Endothelial cell of umbilical vein (primary cell): ENCODE results near the gene TSPAN8. TPM values are rescaled to one million over a fixed set of nuclear protein-coding genes. Genes with fewer than 3 reads are reported as not detected.

Source experiments
- BruUV-seq: library from RNA; stranded (reverse); fragments of 400-500 nt; replicated peaks from 2 replicates; lab custom pipeline; 2021; lab: Mats Ljungman, UMichigan
- CTCF ChIA-PET: fragments of 300-600, 350-600 bp; sonication (Branson Sonifier 250); formaldehyde crosslinking; loops from one replicate; lab custom pipeline; 2021; ENCODE audit warnings: antibody characterized with exemption, inconsistent platforms; lab: Charles Lee
- POLR2A ChIA-PET: fragments of 300-600, 350-600 bp; sonication (Branson Sonifier 250); formaldehyde crosslinking; loops from one replicate; lab custom pipeline; 2021; ENCODE audit warnings: antibody characterized with exemption, inconsistent platforms; lab: Charles Lee
- DNase-seq: peaks from one replicate; pipeline ENCODE4 v3.0.0-alpha.2; 2011; ENCODE audit warnings: low read depth, low spot score
- FAIRE-seq: peaks from 2 replicates; lab custom pipeline; 2011; peaks lifted over from hg19 to GRCh38; lab: Jason Lieb, UNC
- H2AFZ ChIP-seq: 2 replicates; pipeline ENCODE4 v1.6.0; 2012; ENCODE audit warnings: low read depth, low read length, control low read depth, inconsistent platforms
- H3K27ac ChIP-seq: 2 replicates; pipeline ENCODE4 v1.5.1; 2011; ENCODE audit warnings: low read depth, mild to moderate bottlenecking, control low read depth, low read length, moderate library complexity; ENCODE audit not compliant: insufficient read depth
- H3K27me3 ChIP-seq, 2 experiments: 2 replicates each; pipeline versions ENCODE4 v1.6.0 to v1.6.1; 2011; ENCODE audit warnings: low read length in 2 of 2, mixed read lengths in 1 of 2; ENCODE audit not compliant: control insufficient read depth in 2 of 2, insufficient read depth in 2 of 2
- H3K36me3 ChIP-seq, 2 experiments: 2 replicates in 1 of 2; 3 replicates in 1 of 2; pipeline ENCODE4 v1.5.1; 2011; ENCODE audit warnings: low read length in 2 of 2, mild to moderate bottlenecking in 1 of 2, moderate library complexity in 1 of 2; ENCODE audit not compliant: control insufficient read depth in 2 of 2, insufficient read depth in 2 of 2; ENCODE audit errors: extremely low read depth in 1 of 2
- H3K4me1 ChIP-seq: 3 replicates; pipeline ENCODE4 v1.5.1; 2011; ENCODE audit warnings: mild to moderate bottlenecking, low read length; ENCODE audit not compliant: control insufficient read depth, insufficient read depth; ENCODE audit errors: extremely low read depth
- H3K4me2 ChIP-seq: 2 replicates; pipeline ENCODE4 v1.6.1; 2011; ENCODE audit warnings: low read length, control low read depth, mixed read lengths; ENCODE audit not compliant: insufficient read depth
- H3K4me3 ChIP-seq, 3 experiments: fragments of 200-600 bp in 1 of 3; sonication (generic), shearing (Covaris generic) in 1 of 3; replicated peaks in 1 of 3; 2 replicates each; pipeline ENCODE4 v1.5.1; 2011 to 2016; ENCODE audit warnings: control low read depth in 3 of 3, low read length in 3 of 3, mild to moderate bottlenecking in 2 of 3, inconsistent platforms in 1 of 3, low read depth in 1 of 3, moderate library complexity in 1 of 3; ENCODE audit not compliant: insufficient read depth in 1 of 3
- H3K79me2 ChIP-seq: 2 replicates; pipeline ENCODE4 v1.6.0; 2012; ENCODE audit warnings: low read length, inconsistent platforms; ENCODE audit not compliant: control insufficient read depth, insufficient read depth
- H3K9ac ChIP-seq: replicated peaks from 2 replicates; pipeline ENCODE3; 2011; ENCODE audit warnings: low read length, control low read depth; ENCODE audit not compliant: insufficient read depth; ENCODE audit errors: extremely low read depth
- H3K9me1 ChIP-seq: replicated peaks from 3 replicates; pipeline ENCODE4 v1.6.0; 2011; ENCODE audit warnings: mild to moderate bottlenecking, low read length; ENCODE audit not compliant: control insufficient read depth, insufficient read depth; ENCODE audit errors: extremely low read depth
- H3K9me3 ChIP-seq: replicated peaks from 2 replicates; pipeline ENCODE4 v1.5.1; 2012; ENCODE audit warnings: low read length, inconsistent platforms; ENCODE audit not compliant: control insufficient read depth, insufficient read depth
- H4K20me1 ChIP-seq: replicated peaks from 2 replicates; pipeline ENCODE3; 2011; ENCODE audit warnings: mild to moderate bottlenecking, low read length; ENCODE audit not compliant: control insufficient read depth, insufficient read depth; ENCODE audit errors: extremely low read depth
- EZH2 ChIP-seq: IDR thresholded peaks from 2 replicates; pipeline ENCODE4 v1.6.1; 2012; ENCODE audit warnings: borderline replicate concordance, low read depth, mild to moderate bottlenecking, moderate library complexity, low read length, inconsistent platforms; ENCODE audit not compliant: severe bottlenecking
- FOS ChIP-seq: IDR thresholded peaks from 2 replicates; pipeline ENCODE4 v1.6.1; 2011; ENCODE audit warnings: mild to moderate bottlenecking, low read length, moderate library complexity, borderline replicate concordance; ENCODE audit not compliant: insufficient read depth
- GATA2 ChIP-seq: IDR thresholded peaks from 2 replicates; pipeline ENCODE4 v1.7.0; 2011; ENCODE audit warnings: low read depth, mild to moderate bottlenecking, moderate library complexity, mixed read lengths, low read length; ENCODE audit not compliant: insufficient read length, insufficient read depth
- JUN ChIP-seq: IDR thresholded peaks from 2 replicates; pipeline ENCODE4 v1.6.1; 2011; ENCODE audit warnings: borderline replicate concordance, low read depth; ENCODE audit not compliant: insufficient read length, insufficient read depth
- MYC ChIP-seq: IDR thresholded peaks from one replicate; pipeline ENCODE4 v1.6.1; 2011; ENCODE audit warnings: mild to moderate bottlenecking, low read depth, low read length
- POLR2A ChIP-seq: IDR thresholded peaks from 2 replicates; pipeline ENCODE4 v1.6.1; 2012; ENCODE audit warnings: low read depth, mild to moderate bottlenecking, control low read depth, low read length
- POLR2AphosphoS5 ChIP-seq: IDR thresholded peaks from 2 replicates; pipeline ENCODE4 v1.6.1; 2012; ENCODE audit warnings: low read depth, mild to moderate bottlenecking, control low read depth, low read length, moderate library complexity; ENCODE audit not compliant: insufficient read depth
- dilution Hi-C: fragments of 300-500 bp; cut with MboI; formaldehyde crosslinking; loops from one replicate; pipeline ENCODE4 v1.15.0; 2019; ENCODE audit warnings: low sequenced_read_pairs; ENCODE audit not compliant: extremely low pct_ligation_motif_present
- intact Hi-C: fragments of 100-400 bp; cut with micrococcal nuclease; formaldehyde crosslinking; loops from one replicate; pipeline ENCODE4 v1.10.0; 2022
- polyA plus RNA-seq, 4 experiments: library from polyadenylated mRNA; depleted of rRNA in 3 of 4; stranded (reverse) in 3 of 4; unstranded in 1 of 4; fragments of >200 nt; gene quantifications; 2 replicates each; pipeline versions ENCODE4 v1.2.1 to v1.2.3, GENCODE V29; 2011 to 2012; ENCODE audit warnings: missing spikeins in 1 of 4
- total RNA-seq: library from RNA; stranded (reverse); gene quantifications from 2 replicates; pipeline ENCODE4 v1.2.3, GENCODE V29; 2021
- TF ChIP-seq, protein P1 (sequence below), 2 donors: IDR thresholded peaks; 1 replicate in 1 of 2; 2 replicates in 1 of 2; pipeline ENCODE4 v1.5.1; 2011; ENCODE audit warnings: low read length in 2 of 2, mild to moderate bottlenecking in 2 of 2, moderate library complexity in 2 of 2, control low read depth in 1 of 2, inconsistent platforms in 1 of 2, low read depth in 1 of 2; ENCODE audit not compliant: insufficient read depth in 1 of 2; ENCODE audit errors: extremely low read depth in 1 of 2
- TF ChIP-seq, protein P2 (sequence below): IDR thresholded peaks from 2 replicates; pipeline ENCODE4 v1.6.1; 2011; ENCODE audit not compliant: insufficient read depth, insufficient read length

The TSPAN8 gene
- total and polyA plus RNA-seq, 2 donors (not counting 3 experiments of a cell fraction or from before 2014, with no cell fraction given): 1.2 to 1.6 TPM

DNA sequence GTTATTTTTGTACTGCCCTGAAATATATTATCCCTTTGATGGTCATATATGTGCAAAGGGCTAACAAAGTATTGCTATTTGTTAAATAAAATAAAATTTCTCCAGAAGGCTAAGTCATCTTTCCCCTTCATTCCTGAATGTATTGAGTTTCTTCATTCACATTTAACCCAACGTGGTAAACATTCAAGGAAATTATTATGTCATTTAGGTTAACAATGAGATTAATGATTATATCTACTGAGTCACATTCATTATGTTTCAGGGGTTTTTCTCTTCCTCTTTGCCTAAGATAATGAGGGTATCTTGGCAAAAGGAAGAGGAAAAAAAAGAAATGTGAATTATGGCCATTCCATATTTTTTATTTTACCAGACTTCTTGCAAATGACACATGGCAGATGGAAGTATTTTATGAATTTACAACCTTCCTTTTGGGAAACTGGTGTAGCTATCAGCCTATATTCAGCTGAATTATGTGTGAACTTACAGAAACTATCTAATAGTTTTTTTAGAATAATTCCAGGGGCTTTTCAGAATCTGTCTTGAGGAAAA, 27.2 kb downstream of the TSPAN8 start:
- no peak for FAIRE-seq
- CTCF ChIA-PET: no interaction called here
- H2AFZ ChIP-seq: no peak overlapping the region
- no peaks in the 10 kb centered on the region for H3K36me3 ChIP-seq
- H4K20me1 ChIP-seq: no peaks in the 10 kb centered on the region
- no peaks in the 10 kb centered on the region for H3K9me3 ChIP-seq
- no peak overlapping the region for H3K27ac ChIP-seq
- H3K4me1 ChIP-seq: peaks cover 2% of the 10 kb centered on the region
- no peaks in the 10 kb centered on the region for H3K9me1 ChIP-seq
- POLR2A ChIA-PET: no interaction called here
- no peak overlapping the region for H3K4me3 ChIP-seq
- TF ChIP-seq FOS (no peak), POLR2AphosphoS5 (no peak), EZH2 (no peak), MYC (no peak), GATA2 (no peak), POLR2A (no peak), JUN (no peak)
- TF ChIP-seq, protein P1, sequence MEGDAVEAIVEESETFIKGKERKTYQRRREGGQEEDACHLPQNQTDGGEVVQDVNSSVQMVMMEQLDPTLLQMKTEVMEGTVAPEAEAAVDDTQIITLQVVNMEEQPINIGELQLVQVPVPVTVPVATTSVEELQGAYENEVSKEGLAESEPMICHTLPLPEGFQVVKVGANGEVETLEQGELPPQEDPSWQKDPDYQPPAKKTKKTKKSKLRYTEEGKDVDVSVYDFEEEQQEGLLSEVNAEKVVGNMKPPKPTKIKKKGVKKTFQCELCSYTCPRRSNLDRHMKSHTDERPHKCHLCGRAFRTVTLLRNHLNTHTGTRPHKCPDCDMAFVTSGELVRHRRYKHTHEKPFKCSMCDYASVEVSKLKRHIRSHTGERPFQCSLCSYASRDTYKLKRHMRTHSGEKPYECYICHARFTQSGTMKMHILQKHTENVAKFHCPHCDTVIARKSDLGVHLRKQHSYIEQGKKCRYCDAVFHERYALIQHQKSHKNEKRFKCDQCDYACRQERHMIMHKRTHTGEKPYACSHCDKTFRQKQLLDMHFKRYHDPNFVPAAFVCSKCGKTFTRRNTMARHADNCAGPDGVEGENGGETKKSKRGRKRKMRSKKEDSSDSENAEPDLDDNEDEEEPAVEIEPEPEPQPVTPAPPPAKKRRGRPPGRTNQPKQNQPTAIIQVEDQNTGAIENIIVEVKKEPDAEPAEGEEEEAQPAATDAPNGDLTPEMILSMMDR (IDR thresholded peaks at IDR 0.05; ENCODE audit: extremely low read depth in 1 of 2, insufficient read depth in 1 of 2, low read depth in 1 of 2, low read length in 2 of 2): no peak
- TF ChIP-seq, protein P2, sequence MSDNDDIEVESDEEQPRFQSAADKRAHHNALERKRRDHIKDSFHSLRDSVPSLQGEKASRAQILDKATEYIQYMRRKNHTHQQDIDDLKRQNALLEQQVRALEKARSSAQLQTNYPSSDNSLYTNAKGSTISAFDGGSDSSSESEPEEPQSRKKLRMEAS: no peak
- no TSS peak for BruUV-seq
- no peaks in the 10 kb centered on the region for H3K27me3 ChIP-seq
- H3K79me2 ChIP-seq: no peaks in the 10 kb centered on the region
- DNase-seq: peak; percentile 10
- no peak overlapping the region for H3K9ac ChIP-seq
- intact Hi-C loops: no loop called here
- dilution Hi-C loops: no loop called here
- H3K4me2 ChIP-seq: no peak overlapping the region
